DND-41 (cell line): ENCODE data around the gene NFATC2.

Experiments
- CTCF ChIP-seq: IDR thresholded peaks from 2 replicates; pipeline ENCODE4 v1.5.1; 2012; ENCODE audit warnings: borderline replicate concordance, low read length, moderate library complexity, mild to moderate bottlenecking; ENCODE audit not compliant: poor library complexity, severe bottlenecking; ENCODE audit errors: extremely low read depth
- EZH2 ChIP-seq: IDR thresholded peaks from 3 replicates; pipeline ENCODE4 v1.6.1; 2012; ENCODE audit warnings: borderline replicate concordance, low read depth, mild to moderate bottlenecking, moderate library complexity, low read length, inconsistent platforms; ENCODE audit not compliant: severe bottlenecking

GRCh38 chr20:51573576-51574243 lies 31.2 kb upstream of the NFATC2 start:
- TF ChIP-seq CTCF (no peak), EZH2 (no peak)
